Measurements from ENCODE around the gene UBE2D1. TPM values are rescaled to one million over a fixed set of nuclear protein-coding genes. Genes with fewer than 3 reads are reported as not detected.

The UBE2D1 gene
- total RNA-seq, 1 experiment from 2014 or later, result 24.6 TPM

DNA sequence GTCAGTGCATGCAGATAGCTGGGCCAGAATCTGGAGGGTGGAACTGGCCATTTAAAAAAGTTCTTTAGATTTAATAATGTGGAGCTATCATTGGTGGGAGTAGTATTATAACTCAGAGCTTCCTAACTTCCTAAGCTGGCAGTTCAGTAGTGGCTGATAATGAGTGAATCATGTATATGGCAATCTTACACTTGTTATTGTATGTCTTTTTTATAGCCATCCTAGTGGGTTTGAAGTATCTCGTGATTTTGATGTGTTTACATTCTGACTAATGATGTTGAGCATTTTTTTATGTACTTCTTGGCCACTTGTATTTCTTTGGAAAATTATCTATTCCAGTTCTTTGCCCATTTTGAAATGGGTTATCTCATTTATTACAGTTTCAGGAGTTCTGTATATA is 65.8 kb downstream of the UBE2D1 start:
- no peak overlapping the region for H3K27ac Mint-ChIP-seq
- H3K4me3 Mint-ChIP-seq, result no peak overlapping the region
- no peaks in the 10 kb centered on the region for H3K4me1 Mint-ChIP-seq
- no peak for TF ChIP-seq ZBTB21 (CRISPR knock-in tag; IDR thresholded peaks at IDR 0.05; ENCODE audit: borderline replicate concordance)
- no peak for TF ChIP-seq MXD4 (CRISPR knock-in tag; IDR thresholded peaks at IDR 0.05; ENCODE audit: borderline replicate concordance)
- no peak for TF ChIP-seq ERG (CRISPR knock-in tag; IDR thresholded peaks at IDR 0.05)
- TF ChIP-seq NR2C2 (CRISPR knock-in tag; IDR thresholded peaks at IDR 0.05), result no peak
- TF ChIP-seq PRRX2 (CRISPR knock-in tag; IDR thresholded peaks at IDR 0.05), result no peak
- no peak for TF ChIP-seq FOXJ3 (CRISPR knock-in tag; IDR thresholded peaks at IDR 0.05; ENCODE audit: borderline replicate concordance)
- TF ChIP-seq CREM (CRISPR knock-in tag; IDR thresholded peaks at IDR 0.05), result no peak
- TF ChIP-seq SMAD4 (CRISPR knock-in tag; IDR thresholded peaks at IDR 0.05), result no peak
- no peak for TF ChIP-seq ZNF138 (CRISPR knock-in tag; conservative IDR thresholded peaks at IDR 0.05)
- no peak for TF ChIP-seq HMGXB4 (CRISPR knock-in tag; IDR thresholded peaks at IDR 0.05)
- no peak for DNase-seq (ENCODE audit: low spot score)
- CTCF ChIA-PET, result interaction anchor here (0.7 kb wide), 2 partner anchors 94 to 131 kb away, joined by 5 read pairs; partner anchors contain the start of gene CISD1
- ATAC-seq, result no peak
- H3K9me3 Mint-ChIP-seq, result no peaks in the 10 kb centered on the region
- peaks cover 14% of the 10 kb centered on the region for H3K36me3 Mint-ChIP-seq
- H3K27me3 Mint-ChIP-seq (ENCODE audit: low read depth), result no peaks in the 10 kb centered on the region
- POLR2A ChIA-PET, result interaction anchor here (0.7 kb wide), 1 partner anchor 768 kb away, joined by 7 read pairs; no protein-coding TSS in a partner anchor

GRCh38 chr10:58404001-58404400 is 69.2 kb downstream of the UBE2D1 start:
- Mint-ChIP-seq H3K9me3 (no peaks in the 10 kb centered on the region), H3K4me3 (no peak overlapping the region), H3K4me1 (no peaks in the 10 kb centered on the region), H3K27ac (no peak overlapping the region), H3K36me3 (peaks cover 2% of the 10 kb centered on the region), H3K27me3 (ENCODE audit: low read depth) (no peaks in the 10 kb centered on the region)
- DNase-seq (ENCODE audit: low spot score) (no peak), ATAC-seq (no peak)
- ChIA-PET POLR2A (no interaction called here), CTCF (interaction anchor here (2.1 kb wide), 1 partner anchor 10 kb away, joined by 4 read pairs; no protein-coding TSS in a partner anchor)
- TF ChIP-seq CBFB (CRISPR knock-in tag; IDR thresholded peaks at IDR 0.05; ENCODE audit: low read depth), result no peak
- TF ChIP-seq, protein P1, sequence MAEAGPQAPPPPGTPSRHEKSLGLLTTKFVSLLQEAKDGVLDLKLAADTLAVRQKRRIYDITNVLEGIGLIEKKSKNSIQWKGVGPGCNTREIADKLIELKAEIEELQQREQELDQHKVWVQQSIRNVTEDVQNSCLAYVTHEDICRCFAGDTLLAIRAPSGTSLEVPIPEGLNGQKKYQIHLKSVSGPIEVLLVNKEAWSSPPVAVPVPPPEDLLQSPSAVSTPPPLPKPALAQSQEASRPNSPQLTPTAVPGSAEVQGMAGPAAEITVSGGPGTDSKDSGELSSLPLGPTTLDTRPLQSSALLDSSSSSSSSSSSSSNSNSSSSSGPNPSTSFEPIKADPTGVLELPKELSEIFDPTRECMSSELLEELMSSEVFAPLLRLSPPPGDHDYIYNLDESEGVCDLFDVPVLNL (CRISPR knock-in tag; IDR thresholded peaks at IDR 0.05; ENCODE audit: borderline replicate concordance, low read depth), result no peak
- no peak for TF ChIP-seq NR1H2 (CRISPR knock-in tag; IDR thresholded peaks at IDR 0.05)
- no peak for TF ChIP-seq ZNF396 (CRISPR knock-in tag; IDR thresholded peaks at IDR 0.05; ENCODE audit: borderline replicate concordance)
- TF ChIP-seq HMGXB4 (CRISPR knock-in tag; IDR thresholded peaks at IDR 0.05), result no peak
- no peak for TF ChIP-seq TEAD4 (CRISPR knock-in tag; IDR thresholded peaks at IDR 0.05)
- no peak for TF ChIP-seq MXD4 (CRISPR knock-in tag; IDR thresholded peaks at IDR 0.05; ENCODE audit: borderline replicate concordance)
- TF ChIP-seq, protein P2, sequence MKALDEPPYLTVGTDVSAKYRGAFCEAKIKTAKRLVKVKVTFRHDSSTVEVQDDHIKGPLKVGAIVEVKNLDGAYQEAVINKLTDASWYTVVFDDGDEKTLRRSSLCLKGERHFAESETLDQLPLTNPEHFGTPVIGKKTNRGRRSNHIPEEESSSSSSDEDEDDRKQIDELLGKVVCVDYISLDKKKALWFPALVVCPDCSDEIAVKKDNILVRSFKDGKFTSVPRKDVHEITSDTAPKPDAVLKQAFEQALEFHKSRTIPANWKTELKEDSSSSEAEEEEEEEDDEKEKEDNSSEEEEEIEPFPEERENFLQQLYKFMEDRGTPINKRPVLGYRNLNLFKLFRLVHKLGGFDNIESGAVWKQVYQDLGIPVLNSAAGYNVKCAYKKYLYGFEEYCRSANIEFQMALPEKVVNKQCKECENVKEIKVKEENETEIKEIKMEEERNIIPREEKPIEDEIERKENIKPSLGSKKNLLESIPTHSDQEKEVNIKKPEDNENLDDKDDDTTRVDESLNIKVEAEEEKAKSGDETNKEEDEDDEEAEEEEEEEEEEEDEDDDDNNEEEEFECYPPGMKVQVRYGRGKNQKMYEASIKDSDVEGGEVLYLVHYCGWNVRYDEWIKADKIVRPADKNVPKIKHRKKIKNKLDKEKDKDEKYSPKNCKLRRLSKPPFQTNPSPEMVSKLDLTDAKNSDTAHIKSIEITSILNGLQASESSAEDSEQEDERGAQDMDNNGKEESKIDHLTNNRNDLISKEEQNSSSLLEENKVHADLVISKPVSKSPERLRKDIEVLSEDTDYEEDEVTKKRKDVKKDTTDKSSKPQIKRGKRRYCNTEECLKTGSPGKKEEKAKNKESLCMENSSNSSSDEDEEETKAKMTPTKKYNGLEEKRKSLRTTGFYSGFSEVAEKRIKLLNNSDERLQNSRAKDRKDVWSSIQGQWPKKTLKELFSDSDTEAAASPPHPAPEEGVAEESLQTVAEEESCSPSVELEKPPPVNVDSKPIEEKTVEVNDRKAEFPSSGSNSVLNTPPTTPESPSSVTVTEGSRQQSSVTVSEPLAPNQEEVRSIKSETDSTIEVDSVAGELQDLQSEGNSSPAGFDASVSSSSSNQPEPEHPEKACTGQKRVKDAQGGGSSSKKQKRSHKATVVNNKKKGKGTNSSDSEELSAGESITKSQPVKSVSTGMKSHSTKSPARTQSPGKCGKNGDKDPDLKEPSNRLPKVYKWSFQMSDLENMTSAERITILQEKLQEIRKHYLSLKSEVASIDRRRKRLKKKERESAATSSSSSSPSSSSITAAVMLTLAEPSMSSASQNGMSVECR (CRISPR knock-in tag; IDR thresholded peaks at IDR 0.05; ENCODE audit: borderline replicate concordance), result no peak
- TF ChIP-seq CREB1 (CRISPR knock-in tag; IDR thresholded peaks at IDR 0.05), result no peak
- TF ChIP-seq HMGA2 (CRISPR knock-in tag; IDR thresholded peaks at IDR 0.05), result no peak
